ENCODE data around the gene AUTS2. TPM values are rescaled to one million over a fixed set of nuclear protein-coding genes. Genes with fewer than 3 reads are reported as not detected.

Gene AUTS2
- total RNA-seq, 1 experiment from 2014 or later, result 42.1 TPM

- ChIA-PET POLR2A (ENCODE audit: low non-redundant PET) (no interaction called here), CTCF (no interaction called here)
Observed at GRCh38 chr7:70635633-70636032, 1037.4 kb downstream of the AUTS2 start.

GRCh38 chr7:70636169-70636568 lies 1037.9 kb downstream of the AUTS2 start:
- CTCF ChIA-PET, result no interaction called here
- POLR2A ChIA-PET (ENCODE audit: low non-redundant PET), result no interaction called here

More at GRCh38 chr7:70635633-70636032, 1037.4 kb downstream of the AUTS2 start:
- H3K36me3 ChIP-seq (ENCODE audit: insufficient read depth, low read length, poor library complexity, severe bottlenecking), result no peaks in the 10 kb centered on the region
- no peaks in the 10 kb centered on the region for H3K4me1 ChIP-seq (ENCODE audit: insufficient read depth, low read length, poor library complexity, severe bottlenecking)
- BruUV-seq (replicated peaks), result no TSS peak
- no peak for DNase-seq (ENCODE audit: low spot score)
- H3K27ac ChIP-seq (ENCODE audit: low read depth, low read length, poor library complexity, severe bottlenecking), result no peak overlapping the region
- no peak overlapping the region for H3K4me3 ChIP-seq (ENCODE audit: low read depth, low read length, poor library complexity, severe bottlenecking)
- intact Hi-C loops (cut with micrococcal nuclease; ENCODE audit: unreplicated experiment), result no loop called here
- H3K27me3 ChIP-seq (replicated peaks; ENCODE audit: insufficient read depth, low read depth, low read length, poor library complexity), result no peaks in the 10 kb centered on the region
- no peaks in the 10 kb centered on the region for H3K9me3 ChIP-seq (ENCODE audit: low read depth, low read length, poor library complexity, severe bottlenecking)
- TF ChIP-seq CTCF (conservative IDR thresholded peaks at IDR 0.05; ENCODE audit: low read depth, low read length) (no peak), EZH2 (IDR thresholded peaks at IDR 0.05; ENCODE audit: borderline replicate concordance, low read depth, low read length, poor library complexity, severe bottlenecking) (no peak)

GRCh38 chr7:70637726-70638125 lies 1039.5 kb downstream of the AUTS2 start:
- intact Hi-C loops (cut with micrococcal nuclease; ENCODE audit: unreplicated experiment), result no loop called here
- BruUV-seq (replicated peaks), result no TSS peak
- H3K4me3 ChIP-seq (ENCODE audit: low read depth, low read length, poor library complexity, severe bottlenecking), result no peak overlapping the region
- CTCF ChIA-PET, result no interaction called here
- DNase-seq (ENCODE audit: low spot score), result no peak
- POLR2A ChIA-PET (ENCODE audit: low non-redundant PET), result no interaction called here
- H3K27me3 ChIP-seq (replicated peaks; ENCODE audit: insufficient read depth, low read depth, low read length, poor library complexity), result no peaks in the 10 kb centered on the region
- TF ChIP-seq EZH2 (IDR thresholded peaks at IDR 0.05; ENCODE audit: borderline replicate concordance, low read depth, low read length, poor library complexity, severe bottlenecking) (no peak), CTCF (conservative IDR thresholded peaks at IDR 0.05; ENCODE audit: low read depth, low read length) (no peak)
- no peaks in the 10 kb centered on the region for H3K4me1 ChIP-seq (ENCODE audit: insufficient read depth, low read length, poor library complexity, severe bottlenecking)
- no peaks in the 10 kb centered on the region for H3K36me3 ChIP-seq (ENCODE audit: insufficient read depth, low read length, poor library complexity, severe bottlenecking)
- no peak overlapping the region for H3K27ac ChIP-seq (ENCODE audit: low read depth, low read length, poor library complexity, severe bottlenecking)
- H3K9me3 ChIP-seq (ENCODE audit: low read depth, low read length, poor library complexity, severe bottlenecking), result no peaks in the 10 kb centered on the region

More at GRCh38 chr7:70636169-70636568, 1037.9 kb downstream of the AUTS2 start:
- TF ChIP-seq EZH2 (IDR thresholded peaks at IDR 0.05; ENCODE audit: borderline replicate concordance, low read depth, low read length, poor library complexity, severe bottlenecking), result no peak
- no peak for TF ChIP-seq CTCF (conservative IDR thresholded peaks at IDR 0.05; ENCODE audit: low read depth, low read length)
- no TSS peak for BruUV-seq (replicated peaks)
- H3K9me3 ChIP-seq (ENCODE audit: low read depth, low read length, poor library complexity, severe bottlenecking), result no peaks in the 10 kb centered on the region
- no peaks in the 10 kb centered on the region for H3K4me1 ChIP-seq (ENCODE audit: insufficient read depth, low read length, poor library complexity, severe bottlenecking)
- DNase-seq (ENCODE audit: low spot score), result no peak
- H3K27me3 ChIP-seq (replicated peaks; ENCODE audit: insufficient read depth, low read depth, low read length, poor library complexity), result no peaks in the 10 kb centered on the region
- intact Hi-C loops (cut with micrococcal nuclease; ENCODE audit: unreplicated experiment), result no loop called here
- no peak overlapping the region for H3K27ac ChIP-seq (ENCODE audit: low read depth, low read length, poor library complexity, severe bottlenecking)
- no peak overlapping the region for H3K4me3 ChIP-seq (ENCODE audit: low read depth, low read length, poor library complexity, severe bottlenecking)
- no peaks in the 10 kb centered on the region for H3K36me3 ChIP-seq (ENCODE audit: insufficient read depth, low read length, poor library complexity, severe bottlenecking)

Measured in A673 (cell line).